PC-9 (cell line): ENCODE data around the gene UBASH3A. TPM values are rescaled to one million over a fixed set of nuclear protein-coding genes. Genes with fewer than 3 reads are reported as not detected.

Source experiments
- BruUV-seq: library from RNA; stranded (reverse); fragments of 400-500 nt; replicated peaks from 2 replicates; lab custom pipeline; 2021; lab: Mats Ljungman, UMichigan
- CTCF ChIA-PET: fragments of 300-600 bp; sonication (Branson Sonifier 250); formaldehyde crosslinking; loops from one replicate; lab custom pipeline; 2022; ENCODE audit warnings: antibody characterized with exemption; lab: Charles Lee
- POLR2A ChIA-PET: fragments of 300-600 bp; sonication (Branson Sonifier 250); formaldehyde crosslinking; loops from one replicate; lab custom pipeline; 2022; ENCODE audit warnings: antibody characterized with exemption; ENCODE audit not compliant: unreplicated experiment; lab: Charles Lee
- DNase-seq, 2 experiments: peaks; one replicate each; pipeline versions ENCODE4 v3.0.0 to v3.0.0-alpha.2; 2015 to 2022; ENCODE audit warnings: mixed read lengths in 1 of 2
- H2AFZ ChIP-seq: fragments of 200-600 bp; sonication (generic); 2 replicates; pipeline ENCODE4 v1.8.1; 2017; ENCODE audit warnings: antibody characterized with exemption
- H3F3A ChIP-seq: fragments of 200-600 bp; sonication (generic); 2 replicates; pipeline ENCODE4 v1.8.1; 2017; ENCODE audit warnings: antibody characterized with exemption, mild to moderate bottlenecking, low read depth; ENCODE audit not compliant: insufficient read depth
- H3K27ac ChIP-seq: fragments of 200-600 bp; sonication (generic); 2 replicates; pipeline ENCODE4 v1.6.1; 2016; ENCODE audit warnings: mixed run types
- H3K27me3 ChIP-seq: fragments of 200-600 bp; sonication (generic); 2 replicates; pipeline ENCODE4 v1.6.1; 2016; ENCODE audit warnings: low read depth, mixed run types; ENCODE audit not compliant: insufficient read depth
- H3K36me3 ChIP-seq: fragments of 200-600 bp; sonication (generic); 2 replicates; pipeline ENCODE4 v1.6.1; 2016; ENCODE audit warnings: low read depth, mixed run types
- H3K4me1 ChIP-seq: fragments of 200-600 bp; sonication (generic); replicated peaks from 2 replicates; pipeline ENCODE4 v1.6.1; 2016; ENCODE audit warnings: mixed run types; ENCODE audit not compliant: insufficient read depth
- H3K4me2 ChIP-seq: fragments of 200-600 bp; sonication (generic); 2 replicates; pipeline ENCODE4 v1.6.1; 2017; ENCODE audit warnings: mixed run types
- H3K4me3 ChIP-seq: fragments of 200-600 bp; sonication (generic); 2 replicates; pipeline ENCODE4 v1.6.1; 2016; ENCODE audit warnings: mixed run types
- H3K79me2 ChIP-seq: fragments of 200-600 bp; sonication (generic); 2 replicates; pipeline ENCODE4 v1.6.1; 2017; ENCODE audit warnings: low read depth, mixed run types
- H3K9me2 ChIP-seq: fragments of 200-600 bp; sonication (generic); 2 replicates; pipeline ENCODE4 v1.8.1; 2017; ENCODE audit warnings: mild to moderate bottlenecking; ENCODE audit not compliant: insufficient read depth
- H3K9me3 ChIP-seq: fragments of 200-600 bp; sonication (generic); 2 replicates; pipeline ENCODE4 v1.8.1; 2016; ENCODE audit warnings: low read depth; ENCODE audit not compliant: insufficient read depth
- H4K20me1 ChIP-seq: fragments of 200-600 bp; sonication (generic); 2 replicates; pipeline ENCODE4 v1.8.1; 2017; ENCODE audit not compliant: insufficient read depth
- CTCF ChIP-seq: fragments of 200-600 bp; sonication (generic); conservative IDR thresholded peaks from 2 replicates; pipeline ENCODE4 v1.6.1; 2017; ENCODE audit warnings: mixed run types, antibody characterized with exemption, mild to moderate bottlenecking, moderate library complexity
- EZH2 ChIP-seq: fragments of 200-600 bp; sonication (generic); IDR thresholded peaks from 2 replicates; pipeline ENCODE4 v1.8.0; 2017; ENCODE audit warnings: antibody characterized with exemption, low read depth
- intact Hi-C: fragments of 100-400 bp; cut with micrococcal nuclease; formaldehyde crosslinking; loops from one replicate; pipeline ENCODE4 v1.10.0; 2022; ENCODE audit not compliant: unreplicated experiment
- total RNA-seq: library from RNA; stranded (reverse); gene quantifications from 2 replicates; pipeline ENCODE4 v1.2.3, GENCODE V29; 2021

UBASH3A gene
- total RNA-seq, 1 experiment from 2014 or later = not detected

GRCh38 chr21:42392731-42393442 is 10.8 kb upstream of the UBASH3A start:
- Histone ChIP-seq H3K27ac (no peak overlapping the region), H3K4me3 (no peak overlapping the region), H4K20me1 (no peaks in the 10 kb centered on the region), H3K9me2 (no peaks in the 10 kb centered on the region), H3K4me2 (no peak overlapping the region), H3F3A (no peaks in the 10 kb centered on the region), H3K36me3 (no peaks in the 10 kb centered on the region), H3K4me1 (peaks cover 31% of the 10 kb centered on the region), H3K9me3 (no peaks in the 10 kb centered on the region), H2AFZ (no peak overlapping the region), H3K79me2 (no peaks in the 10 kb centered on the region), H3K27me3 (no peaks in the 10 kb centered on the region)
- no peak for DNase-seq
- ChIA-PET POLR2A (no interaction called here), CTCF (no interaction called here)
- BruUV-seq = no TSS peak
- intact Hi-C loops = no loop called here
- no peak for TF ChIP-seq EZH2

GRCh38 chr21:42393443-42393950 is 10.2 kb upstream of the UBASH3A start:
- CTCF ChIA-PET = no interaction called here
- Histone ChIP-seq H2AFZ (no peak overlapping the region), H3K79me2 (no peaks in the 10 kb centered on the region), H4K20me1 (no peaks in the 10 kb centered on the region), H3F3A (no peaks in the 10 kb centered on the region), H3K4me2 (no peak overlapping the region), H3K9me2 (no peaks in the 10 kb centered on the region), H3K9me3 (no peaks in the 10 kb centered on the region), H3K4me3 (no peak overlapping the region), H3K4me1 (peaks cover 31% of the 10 kb centered on the region), H3K27me3 (no peaks in the 10 kb centered on the region), H3K27ac (no peak overlapping the region), H3K36me3 (no peaks in the 10 kb centered on the region)
- no TSS peak for BruUV-seq
- no peak for TF ChIP-seq CTCF
- no peak for TF ChIP-seq EZH2
- DNase-seq = no peak
- intact Hi-C loops = no loop called here
- POLR2A ChIA-PET = no interaction called here

DNA sequence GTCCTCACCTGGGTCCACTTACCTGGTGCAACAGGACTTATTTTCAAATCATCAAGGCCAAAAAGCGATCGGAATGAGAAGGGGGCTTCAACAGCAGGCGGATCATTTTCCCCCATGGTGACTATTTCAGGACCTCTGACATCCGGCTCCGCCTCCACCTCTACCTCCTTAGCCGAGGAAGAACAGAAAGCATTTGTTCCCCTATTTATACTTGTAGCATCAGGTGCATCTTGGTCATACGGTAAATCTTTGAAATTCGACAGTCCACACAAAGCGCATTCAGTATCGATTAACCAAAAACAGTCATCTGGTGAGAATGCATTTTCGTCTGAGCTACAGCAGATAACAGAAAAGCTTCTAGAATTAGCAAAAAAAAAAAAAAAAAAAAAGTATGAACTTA is 8.4 kb upstream of the UBASH3A start:
- no peak overlapping the region for H2AFZ ChIP-seq
- no peaks in the 10 kb centered on the region for H3K9me3 ChIP-seq
- no peaks in the 10 kb centered on the region for H4K20me1 ChIP-seq
- peak overlapping the region; percentile 62; the same call in 1 of the 2 replicates for H3K27ac ChIP-seq
- H3K79me2 ChIP-seq = no peaks in the 10 kb centered on the region
- H3K9me2 ChIP-seq = no peaks in the 10 kb centered on the region
- no peaks in the 10 kb centered on the region for H3K27me3 ChIP-seq
- TF ChIP-seq CTCF = no peak
- peaks cover 14% of the 10 kb centered on the region; the same call in 1 of the 2 replicates for H3K4me1 ChIP-seq
- DNase-seq = no peak
- ChIA-PET CTCF (interaction anchor here (0.6 kb wide), 1 partner anchor 110 kb away, joined by 3 read pairs; no protein-coding TSS in a partner anchor), POLR2A (no interaction called here)
- BruUV-seq = TSS peak; percentile 79
- H3K4me3 ChIP-seq = peak overlapping the region; percentile 45; the same call in 1 of the 2 replicates
- peak overlapping the region; percentile 79 for H3K4me2 ChIP-seq
- no peaks in the 10 kb centered on the region for H3K36me3 ChIP-seq
- H3F3A ChIP-seq = no peaks in the 10 kb centered on the region
- intact Hi-C loops = no loop called here
